ENCODE measurements around the gene EEF1A2. TPM values are rescaled to one million over a fixed set of nuclear protein-coding genes. Genes with fewer than 3 reads are reported as not detected.

Gene EEF1A2
- total and polyA plus RNA-seq, 2 of the 4 experiments (the other 2 are of a cell fraction) = 1.3 to 4.6 TPM

DNA sequence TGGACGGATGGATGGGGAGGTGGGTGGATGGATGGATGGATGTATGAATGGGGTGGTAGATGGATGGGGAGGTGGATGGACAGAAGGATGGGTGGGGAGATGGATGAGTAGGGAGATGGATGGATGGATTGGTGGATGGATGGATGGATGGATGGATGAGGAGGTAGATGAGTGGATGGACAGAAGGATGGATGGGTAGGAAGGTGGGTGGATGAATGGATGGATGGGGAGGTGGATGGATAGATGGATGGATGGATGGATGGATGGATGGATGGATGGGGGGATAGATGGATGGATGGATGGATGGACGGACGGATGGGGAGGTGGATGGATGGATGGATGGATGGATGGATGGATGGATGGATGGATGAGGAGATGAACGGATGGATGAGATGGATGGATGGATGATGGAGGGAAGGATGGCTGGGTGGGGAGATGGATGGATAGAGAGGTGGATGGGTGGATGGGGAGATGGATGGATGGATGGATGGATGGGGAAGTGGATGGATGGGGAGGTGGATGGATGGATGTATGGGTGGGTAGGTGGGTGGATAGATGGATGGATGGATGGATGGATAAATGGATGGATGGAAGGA, 7.2 kb downstream of the EEF1A2 start:
- Histone ChIP-seq H3K23ac (ENCODE audit: low read depth, low read length) (no peak overlapping the region), H4K20me1 (ENCODE audit: insufficient read depth, low read length) (peaks cover 4% of the 10 kb centered on the region; the same call in 1 of the 2 replicates), H3K36me3 (ENCODE audit: control insufficient read depth, insufficient read depth, low read length) (no peaks in the 10 kb centered on the region), H3K79me1 (ENCODE audit: low read depth in 1 of 2, low read length in 2 of 2) (no peaks in the 10 kb centered on the region), H4K91ac (ENCODE audit: insufficient read depth, low read depth, low read length) (no peak overlapping the region), H2AK9ac (replicated peaks; ENCODE audit: low read depth, low read length, poor library complexity) (no peak overlapping the region), H3K27ac (ENCODE audit: insufficient read depth, low read length) (no peak overlapping the region), H2BK15ac (ENCODE audit: low read depth, low read length) (no peak overlapping the region), H3K9ac (ENCODE audit: low read depth, low read length) (no peak overlapping the region), H2BK120ac (ENCODE audit: low read depth, low read length) (no peak overlapping the region), H3K4me3 (ENCODE audit: insufficient read depth, low read depth, low read length) (no peak overlapping the region), H2AK5ac (ENCODE audit: low read depth, low read length) (no peak overlapping the region), H2AFZ (replicated peaks; ENCODE audit: low read length, poor library complexity) (no peak overlapping the region), H3K4me2 (ENCODE audit: low read depth, low read length) (no peak overlapping the region), H4K5ac (ENCODE audit: low read depth, low read length) (no peak overlapping the region), H3K27me3 (ENCODE audit: control insufficient read depth, insufficient read depth, low read length) (peaks cover 18% of the 10 kb centered on the region), H3K4ac (ENCODE audit: low read depth, low read length) (no peak overlapping the region), H3K4me1 (ENCODE audit: control insufficient read depth, insufficient read depth, low read length) (no peaks in the 10 kb centered on the region), H3K18ac (ENCODE audit: low read depth, low read length) (no peak overlapping the region), H4K8ac (ENCODE audit: low read depth in 2 of 2, low read length in 2 of 2) (no peak overlapping the region), H3K56ac (ENCODE audit: extremely low read depth, insufficient read depth, low read length) (no peak overlapping the region), H2BK5ac (ENCODE audit: low read depth, low read length, poor library complexity, severe bottlenecking) (no peak overlapping the region), H3K14ac (replicated peaks; ENCODE audit: low read depth, low read length) (no peak overlapping the region), H2BK20ac (ENCODE audit: low read depth, low read length) (no peak overlapping the region), H3K9me3 (ENCODE audit: control insufficient read depth, insufficient read depth, low read length) (no peaks in the 10 kb centered on the region), H3K9me1 (ENCODE audit: insufficient read depth, low read length) (no peaks in the 10 kb centered on the region)
- WGBS, 2 experiments (ENCODE audit: extremely low coverage in 2 of 2, insufficient read length in 1 of 2) = 50 to 100% methylated on average over 1 to 4 of the region's 4 CpGs
- ChIA-PET POLR2A (ENCODE audit: unreplicated experiment) (no interaction called here), CTCF (no interaction called here)
- DNase-seq = no peak
- dilution Hi-C loops (cut with HindIII; ENCODE audit: low sequenced_read_pairs, unreplicated experiment) = no loop called here
- ATAC-seq (ENCODE audit: low read depth) = no peak
- no TSS peak for BruUV-seq (replicated peaks)
- no peak for TF ChIP-seq MAZ (IDR thresholded peaks at IDR 0.05; ENCODE audit: borderline replicate concordance, low read depth, low read length)
- no peak for TF ChIP-seq FOS (IDR thresholded peaks at IDR 0.05; ENCODE audit: low read depth, low read length)
- intact Hi-C loops (cut with micrococcal nuclease) = no loop called here
- in situ Hi-C loops (cut with MboI; ENCODE audit: low sequenced_read_pairs) = no loop called here

Measured in IMR-90 (cell line).